Vagina (tissue), 2 donors: ENCODE results near the gene SLC36A1.

ENCODE experiments used
- POLR2A ChIP-seq, 2 donors: fragments of 450-650 bp; IDR thresholded peaks; one replicate each; pipeline ENCODE4 v1.6.1; 2017; ENCODE audit warnings: antibody characterized with exemption in 2 of 2, mild to moderate bottlenecking in 2 of 2, moderate library complexity in 2 of 2
- TF ChIP-seq, protein P1 (sequence below), 3 experiments: fragments of 450-650 bp in 2 of 3; fragments of 200-600 bp in 1 of 3; sonication (generic) in 1 of 3; IDR thresholded peaks; one replicate each; pipeline ENCODE4 v1.5.1; 2017 to 2019; ENCODE audit warnings: antibody characterized with exemption in 3 of 3, mild to moderate bottlenecking in 2 of 3, moderate library complexity in 2 of 3

DNA sequence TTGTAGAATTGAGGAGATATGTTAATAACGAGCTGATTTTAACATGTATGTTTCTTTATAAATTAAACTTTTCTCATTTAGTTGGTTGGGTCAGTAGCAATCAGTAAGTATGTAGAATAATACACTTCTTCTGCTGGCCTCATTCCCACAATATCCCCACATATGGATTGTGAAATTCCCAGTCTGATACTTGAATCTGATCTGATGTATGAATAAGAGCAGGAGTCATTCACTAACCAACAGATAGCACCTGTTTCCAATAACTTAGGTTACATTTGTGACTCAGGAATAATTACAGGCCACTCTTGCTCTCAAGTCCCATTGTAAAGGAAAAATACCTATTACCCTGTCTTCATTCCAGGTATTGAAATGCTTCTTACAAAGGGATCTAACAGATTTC, 23.9 kb downstream of the SLC36A1 start:
- TF ChIP-seq, protein P1, sequence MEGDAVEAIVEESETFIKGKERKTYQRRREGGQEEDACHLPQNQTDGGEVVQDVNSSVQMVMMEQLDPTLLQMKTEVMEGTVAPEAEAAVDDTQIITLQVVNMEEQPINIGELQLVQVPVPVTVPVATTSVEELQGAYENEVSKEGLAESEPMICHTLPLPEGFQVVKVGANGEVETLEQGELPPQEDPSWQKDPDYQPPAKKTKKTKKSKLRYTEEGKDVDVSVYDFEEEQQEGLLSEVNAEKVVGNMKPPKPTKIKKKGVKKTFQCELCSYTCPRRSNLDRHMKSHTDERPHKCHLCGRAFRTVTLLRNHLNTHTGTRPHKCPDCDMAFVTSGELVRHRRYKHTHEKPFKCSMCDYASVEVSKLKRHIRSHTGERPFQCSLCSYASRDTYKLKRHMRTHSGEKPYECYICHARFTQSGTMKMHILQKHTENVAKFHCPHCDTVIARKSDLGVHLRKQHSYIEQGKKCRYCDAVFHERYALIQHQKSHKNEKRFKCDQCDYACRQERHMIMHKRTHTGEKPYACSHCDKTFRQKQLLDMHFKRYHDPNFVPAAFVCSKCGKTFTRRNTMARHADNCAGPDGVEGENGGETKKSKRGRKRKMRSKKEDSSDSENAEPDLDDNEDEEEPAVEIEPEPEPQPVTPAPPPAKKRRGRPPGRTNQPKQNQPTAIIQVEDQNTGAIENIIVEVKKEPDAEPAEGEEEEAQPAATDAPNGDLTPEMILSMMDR (IDR thresholded peaks at IDR 0.05) = no peak
- no peak for TF ChIP-seq POLR2A (IDR thresholded peaks at IDR 0.05)
